ENCODE results near the gene STAC3. TPM values are rescaled to one million over a fixed set of nuclear protein-coding genes. Genes with fewer than 3 reads are reported as not detected.

Gene STAC3
- total RNA-seq, 1 experiment from 2014 or later = 0.68 TPM

- H3K9me3 ChIP-seq (replicated peaks) = no peaks in the 10 kb centered on the region
- peaks cover 3% of the 10 kb centered on the region for H3K4me1 ChIP-seq (replicated peaks)
- DNase-seq (ENCODE audit: low read depth in 1 of 2, low spot score in 2 of 2) = no peak
- H3K4me3 ChIP-seq = no peak overlapping the region
- no peak overlapping the region for H3K27ac ChIP-seq
- H3K36me3 ChIP-seq = peaks cover 31% of the 10 kb centered on the region
- H3K27me3 ChIP-seq (replicated peaks) = no peaks in the 10 kb centered on the region
Measured at GRCh38 chr12:57266681-57267080, 15.7 kb upstream of the STAC3 start.

DNA sequence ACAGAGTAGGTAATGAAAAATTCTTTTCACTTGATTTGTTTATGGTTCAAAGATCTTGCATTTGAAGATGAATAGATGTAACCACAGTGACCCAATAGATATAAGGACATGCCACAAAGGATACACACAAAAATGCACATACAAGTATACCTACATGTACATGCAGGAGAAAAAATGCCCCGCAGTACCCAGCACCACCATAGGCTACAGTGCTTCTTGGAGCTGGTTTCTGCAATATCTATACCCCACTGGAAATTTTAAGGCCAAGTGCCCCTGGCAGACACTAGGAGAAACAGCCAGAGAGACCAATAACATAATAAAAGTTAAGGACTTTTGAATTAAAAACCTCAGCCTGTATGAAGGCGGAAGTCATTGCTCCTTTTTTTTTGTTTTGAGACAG lies 12.1 kb upstream of the STAC3 start:
- peaks cover 21% of the 10 kb centered on the region for H3K36me3 ChIP-seq
- H3K4me3 ChIP-seq = no peak overlapping the region
- H3K27ac ChIP-seq = no peak overlapping the region
- H3K9me3 ChIP-seq (replicated peaks) = no peaks in the 10 kb centered on the region
- peaks cover 3% of the 10 kb centered on the region for H3K4me1 ChIP-seq (replicated peaks)
- no peak for DNase-seq (ENCODE audit: low read depth in 1 of 2, low spot score in 2 of 2)
- no peaks in the 10 kb centered on the region for H3K27me3 ChIP-seq (replicated peaks)

- Histone ChIP-seq H3K36me3 (peaks cover 23% of the 10 kb centered on the region), H3K27me3 (replicated peaks) (no peaks in the 10 kb centered on the region), H3K27ac (no peak overlapping the region), H3K4me3 (no peak overlapping the region), H3K9me3 (replicated peaks) (no peaks in the 10 kb centered on the region), H3K4me1 (replicated peaks) (peaks cover 3% of the 10 kb centered on the region)
- DNase-seq (ENCODE audit: low read depth in 1 of 2, low spot score in 2 of 2) = no peak
Measured at GRCh38 chr12:57262126-57262822, 11.3 kb upstream of the STAC3 start.

DNA sequence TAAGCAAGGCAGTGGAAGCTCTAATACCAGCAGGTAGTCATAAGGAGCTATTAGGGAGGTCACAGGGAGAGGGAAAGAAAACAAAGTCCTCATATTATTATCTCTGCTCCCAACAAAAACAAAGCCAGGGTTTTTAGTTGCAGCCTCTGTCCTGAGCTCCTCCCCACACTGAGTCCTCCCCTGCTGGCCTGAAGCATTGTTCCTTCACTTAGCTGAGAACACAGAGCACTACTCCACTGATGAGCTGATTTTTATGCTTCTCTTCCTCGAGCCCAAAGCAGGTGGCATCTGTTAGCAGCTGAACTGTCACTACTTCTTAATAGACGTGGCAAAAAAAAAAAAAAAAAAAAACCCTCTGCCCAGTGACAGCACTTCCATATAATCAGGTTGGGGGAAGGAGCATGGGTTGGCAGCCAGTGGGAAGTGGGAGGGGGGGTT lies 10.5 kb upstream of the STAC3 start:
- no peaks in the 10 kb centered on the region for H3K27me3 ChIP-seq (replicated peaks)
- no peaks in the 10 kb centered on the region for H3K9me3 ChIP-seq (replicated peaks)
- H3K27ac ChIP-seq = no peak overlapping the region
- no peak overlapping the region for H3K4me3 ChIP-seq
- H3K36me3 ChIP-seq = peaks cover 23% of the 10 kb centered on the region
- DNase-seq (ENCODE audit: low read depth in 1 of 2, low spot score in 2 of 2) = no peak
- peaks cover 3% of the 10 kb centered on the region for H3K4me1 ChIP-seq (replicated peaks)

GRCh38 chr12:57260366-57260765 lies 9.4 kb upstream of the STAC3 start:
- Histone ChIP-seq H3K4me3 (no peak overlapping the region), H3K36me3 (peaks cover 30% of the 10 kb centered on the region), H3K9me3 (replicated peaks) (no peaks in the 10 kb centered on the region), H3K27me3 (replicated peaks) (no peaks in the 10 kb centered on the region), H3K4me1 (replicated peaks) (peaks cover 3% of the 10 kb centered on the region), H3K27ac (no peak overlapping the region)
- no peak for DNase-seq (ENCODE audit: low read depth in 1 of 2, low spot score in 2 of 2)

GRCh38 chr12:57258977-57259970 lies 8.3 kb upstream of the STAC3 start:
- DNase-seq (ENCODE audit: low read depth in 1 of 2, low spot score in 2 of 2) = no peak
- H3K36me3 ChIP-seq = peaks cover 27% of the 10 kb centered on the region
- H3K27ac ChIP-seq = no peak overlapping the region
- H3K4me1 ChIP-seq (replicated peaks) = peaks cover 3% of the 10 kb centered on the region
- H3K27me3 ChIP-seq (replicated peaks) = no peaks in the 10 kb centered on the region
- no peak overlapping the region for H3K4me3 ChIP-seq
- H3K9me3 ChIP-seq (replicated peaks) = no peaks in the 10 kb centered on the region

DNA sequence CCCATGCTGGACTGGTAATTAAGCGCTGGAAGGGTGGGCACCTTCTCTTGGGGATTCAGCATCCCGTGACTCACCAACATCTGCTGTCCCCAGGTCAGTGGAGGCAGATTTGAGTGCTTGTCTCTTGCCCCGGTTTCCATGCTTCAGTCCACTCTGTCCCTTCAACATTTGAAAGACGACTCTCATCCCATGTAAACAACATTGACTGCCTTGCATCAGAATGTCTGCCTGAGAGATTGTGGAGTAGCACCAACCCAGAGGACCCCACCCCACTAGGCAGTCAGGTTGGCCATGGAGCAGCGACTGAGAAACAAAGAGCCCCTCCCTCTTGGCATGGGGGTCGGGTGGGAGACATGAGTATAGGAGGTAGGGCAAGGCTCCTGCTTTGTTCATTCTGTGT lies 4.9 kb upstream of the STAC3 start:
- Histone ChIP-seq H3K4me1 (replicated peaks) (no peaks in the 10 kb centered on the region), H3K27me3 (replicated peaks) (no peaks in the 10 kb centered on the region), H3K36me3 (peaks cover 27% of the 10 kb centered on the region), H3K4me3 (no peak overlapping the region), H3K9me3 (replicated peaks) (no peaks in the 10 kb centered on the region), H3K27ac (no peak overlapping the region)
- no peak for DNase-seq (ENCODE audit: low read depth in 1 of 2, low spot score in 2 of 2)

DNA sequence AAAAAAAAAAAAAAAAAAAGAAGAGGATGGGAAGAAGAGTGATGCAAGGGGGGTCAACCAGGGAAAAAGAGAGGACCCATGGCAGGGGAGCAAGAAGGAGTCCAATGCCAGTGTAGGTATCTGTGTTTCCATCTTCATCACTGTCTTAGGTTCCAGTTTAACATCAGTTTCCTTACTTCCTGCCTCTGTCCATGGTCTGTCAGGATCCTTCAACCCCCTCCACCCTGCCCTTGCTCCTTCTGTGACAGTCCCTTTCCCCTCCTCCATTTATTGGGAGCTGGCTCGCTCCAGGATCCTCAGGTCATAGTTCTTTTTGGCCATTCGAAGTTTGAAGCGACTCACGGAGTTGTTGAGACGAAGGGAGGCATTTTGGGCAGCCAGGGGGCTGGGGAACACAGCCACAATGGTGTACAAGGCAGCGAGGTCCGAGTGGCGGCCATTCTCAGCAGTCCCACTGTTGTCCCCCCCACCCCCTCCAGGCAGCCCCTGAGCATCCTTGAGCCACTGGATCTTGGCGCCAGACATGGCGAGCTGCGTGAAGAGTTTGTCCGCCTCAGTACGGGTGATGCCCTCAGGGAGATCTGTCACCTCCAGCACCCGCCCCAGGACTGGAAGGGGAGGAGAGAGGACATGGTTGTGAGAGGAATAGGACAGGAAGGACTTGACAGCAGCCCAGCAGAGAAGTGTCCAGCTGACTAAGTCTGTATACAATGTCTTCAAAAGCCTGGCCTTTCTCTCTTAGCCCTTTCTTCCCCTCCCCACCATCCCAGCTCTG lies 3.7 kb upstream of the STAC3 start:
- Histone ChIP-seq H3K4me3 (no peak overlapping the region), H3K9me3 (replicated peaks) (no peaks in the 10 kb centered on the region), H3K27me3 (replicated peaks) (no peaks in the 10 kb centered on the region), H3K36me3 (peaks cover 27% of the 10 kb centered on the region), H3K27ac (no peak overlapping the region), H3K4me1 (replicated peaks) (no peaks in the 10 kb centered on the region)
- DNase-seq (ENCODE audit: low read depth in 1 of 2, low spot score in 2 of 2) = no peak

DNA sequence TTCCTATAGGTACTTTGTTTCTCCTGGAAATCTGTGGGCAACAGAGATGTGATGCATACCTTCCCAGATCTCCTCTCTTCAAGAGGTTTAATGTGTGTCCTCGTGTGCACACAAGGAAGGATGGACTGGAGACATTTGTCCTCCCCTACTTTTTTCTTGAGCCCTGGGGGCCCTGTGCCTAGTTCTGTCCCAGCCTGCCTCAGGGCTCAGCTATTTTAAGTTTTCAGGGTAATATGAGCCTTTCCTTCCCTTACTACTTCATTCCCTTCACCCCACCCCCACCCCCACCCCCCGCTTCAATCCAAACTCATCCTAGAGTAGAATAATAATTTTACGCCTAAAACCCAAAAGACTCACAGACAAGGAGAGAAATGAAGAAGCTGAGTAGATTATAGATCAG lies 446 bp downstream of the STAC3 start:
- no peak overlapping the region for H3K4me3 ChIP-seq
- H3K36me3 ChIP-seq = no peaks in the 10 kb centered on the region; the same call in none of the 2 replicates
- no peaks in the 10 kb centered on the region for H3K9me3 ChIP-seq (replicated peaks)
- H3K27ac ChIP-seq = no peak overlapping the region
- H3K4me1 ChIP-seq (replicated peaks) = no peaks in the 10 kb centered on the region
- H3K27me3 ChIP-seq (replicated peaks) = no peaks in the 10 kb centered on the region
- DNase-seq (ENCODE audit: low read depth in 1 of 2, low spot score in 2 of 2) = no peak

DNA sequence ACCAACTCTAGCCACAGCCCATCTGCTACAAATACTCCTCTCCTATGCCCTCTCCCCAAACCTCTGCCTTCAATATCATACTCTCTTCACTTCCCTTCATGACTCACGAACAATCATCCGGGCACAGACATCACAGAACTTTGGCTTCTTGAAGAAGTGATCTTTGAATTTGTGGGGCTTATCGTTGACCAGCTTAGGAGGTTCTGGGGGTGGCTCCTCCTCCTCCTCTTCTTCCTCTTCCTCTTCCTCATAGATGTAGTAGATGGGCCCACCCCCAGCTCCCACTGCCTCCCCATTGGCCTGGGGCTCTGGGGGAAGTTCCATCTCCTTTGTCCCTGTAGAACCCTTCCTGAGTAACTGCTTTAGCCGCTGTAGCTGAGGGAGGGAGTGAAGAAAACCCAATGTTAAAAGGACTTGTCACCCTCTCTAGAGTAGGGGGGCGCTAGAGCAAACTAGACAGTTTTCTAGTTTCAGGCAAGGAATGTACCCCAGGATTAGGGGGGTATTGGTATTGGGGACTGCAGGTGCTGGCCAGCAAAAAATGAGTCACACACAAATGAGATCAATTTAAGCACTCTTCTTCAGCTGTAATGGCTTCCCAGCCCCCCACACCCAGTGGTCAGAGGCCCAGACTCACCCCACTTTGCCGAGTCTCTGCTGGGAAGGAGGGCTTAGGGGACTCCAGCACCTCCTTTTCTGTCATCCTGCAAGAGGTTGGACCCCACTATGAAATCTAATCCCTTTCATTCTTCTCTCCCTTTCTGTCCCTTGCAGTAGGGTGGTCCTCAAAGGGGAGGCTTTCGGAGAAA lies 1.8 kb downstream of the STAC3 start:
- Histone ChIP-seq H3K4me3 (no peak overlapping the region), H3K9me3 (replicated peaks) (no peaks in the 10 kb centered on the region), H3K36me3 (no peaks in the 10 kb centered on the region), H3K27ac (no peak overlapping the region), H3K27me3 (replicated peaks) (no peaks in the 10 kb centered on the region), H3K4me1 (replicated peaks) (no peaks in the 10 kb centered on the region)
- DNase-seq (ENCODE audit: low read depth in 1 of 2, low spot score in 2 of 2) = no peak

DNA sequence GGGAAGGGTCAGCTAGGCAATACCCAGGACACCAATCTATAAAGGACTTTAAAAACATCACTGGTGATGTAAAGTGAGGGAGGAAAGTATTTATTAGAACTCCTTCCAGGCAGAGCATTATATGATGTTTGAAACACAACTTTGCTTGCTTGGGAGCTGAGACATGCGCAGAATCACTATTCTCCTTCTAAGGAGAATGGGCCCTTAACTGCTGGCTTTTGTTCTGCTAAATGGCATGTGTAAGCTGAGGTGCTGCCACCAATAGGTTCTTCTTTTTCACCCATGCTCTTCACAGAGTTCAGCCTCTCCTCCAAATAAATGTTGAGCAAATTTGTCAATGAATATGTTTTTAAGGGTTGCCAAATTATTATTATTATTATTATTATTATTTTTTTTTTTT lies 3.9 kb downstream of the STAC3 start:
- no peak overlapping the region for H3K27ac ChIP-seq
- H3K4me1 ChIP-seq (replicated peaks) = peaks cover 7% of the 10 kb centered on the region
- no peaks in the 10 kb centered on the region for H3K36me3 ChIP-seq
- no peak for DNase-seq (ENCODE audit: low read depth in 1 of 2, low spot score in 2 of 2)
- H3K4me3 ChIP-seq = no peak overlapping the region
- H3K9me3 ChIP-seq (replicated peaks) = no peaks in the 10 kb centered on the region
- H3K27me3 ChIP-seq (replicated peaks) = 0 out of 2 replicates have a peak, but pooled peaks cover 2% of the 10 kb centered on the region

DNA sequence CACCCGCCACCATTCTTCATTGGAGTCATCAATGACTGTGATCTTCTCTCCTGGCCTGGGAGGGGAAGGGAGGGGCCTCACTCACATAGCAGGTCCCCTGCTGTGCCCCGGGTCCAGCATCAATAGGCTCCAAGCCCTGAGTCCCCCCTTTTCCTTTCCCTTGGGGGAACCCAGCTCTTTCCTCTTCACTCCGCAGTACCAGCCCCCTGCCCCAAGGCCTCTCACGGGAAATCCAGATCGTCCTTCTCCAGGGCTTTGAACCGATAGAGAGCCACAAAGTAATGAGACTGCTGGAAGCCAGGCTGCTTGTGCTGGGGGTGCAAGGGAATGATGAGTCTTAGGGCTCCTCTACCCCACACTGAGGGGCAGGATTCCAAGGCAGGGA lies 6.7 kb downstream of the STAC3 start:
- no peak for DNase-seq (ENCODE audit: low read depth in 1 of 2, low spot score in 2 of 2)
- peaks cover 5% of the 10 kb centered on the region; the same call in 1 of the 2 replicates for H3K27me3 ChIP-seq (replicated peaks)
- H3K36me3 ChIP-seq = no peaks in the 10 kb centered on the region
- H3K4me1 ChIP-seq (replicated peaks) = peaks cover 24% of the 10 kb centered on the region
- no peak overlapping the region for H3K27ac ChIP-seq
- H3K4me3 ChIP-seq = no peak overlapping the region
- no peaks in the 10 kb centered on the region for H3K9me3 ChIP-seq (replicated peaks)

Data from SJSA1 (cell line).